Psoas muscle (tissue), 8 donors: ENCODE measurements around the gene ANGPTL1. TPM values are rescaled to one million over a fixed set of nuclear protein-coding genes. Genes with fewer than 3 reads are reported as not detected.

Experiments
- ATAC-seq, 4 donors: fragments of 200-7000 bp; cut with Tn5 transposase; one replicate each; pipeline ENCODE4 v1.9.1; 2020; ENCODE audit warnings: moderate library complexity in 3 of 4, mild to moderate bottlenecking in 2 of 4
- DNase-seq, 2 donors: peaks; one replicate each; pipeline ENCODE4 v3.0.0-alpha.2; 2020
- H3K27ac ChIP-seq: fragments of 200-600 bp; one replicate; pipeline ENCODE4 v1.8.0; 2022
- H3K27me3 ChIP-seq, 3 donors: fragments of 200-600 bp in 1 of 3; one replicate each; pipeline versions ENCODE4 v1.6.1 to v1.8.0; 2013 to 2022; ENCODE audit warnings: low read length in 2 of 3, mild to moderate bottlenecking in 2 of 3, moderate library complexity in 1 of 3; ENCODE audit not compliant: insufficient read depth in 3 of 3
- H3K36me3 ChIP-seq, 2 donors: fragments of 200-600 bp in 1 of 2; one replicate each; pipeline versions ENCODE4 v1.6.1 to v1.8.0; 2013 to 2022; ENCODE audit warnings: low read depth in 1 of 2, mild to moderate bottlenecking in 1 of 2, moderate library complexity in 1 of 2; ENCODE audit not compliant: insufficient read depth in 1 of 2
- H3K4me1 ChIP-seq: fragments of 200-600 bp; one replicate; pipeline ENCODE4 v1.8.0; 2022
- H3K4me3 ChIP-seq: fragments of 200-600 bp; one replicate; pipeline ENCODE4 v1.8.0; 2022; ENCODE audit warnings: mild to moderate bottlenecking
- H3K9me3 ChIP-seq: fragments of 200-600 bp; one replicate; pipeline ENCODE4 v1.8.0; 2022
- CTCF ChIP-seq: fragments of 200-600 bp; IDR thresholded peaks from one replicate; pipeline ENCODE4 v1.8.0; 2022; ENCODE audit warnings: antibody characterized with exemption
- WGBS, 3 donors: extraction: QIAGEN DNeasy Blood & Tissue Kit; methylation state at CpG; one replicate each; pipeline versions ENCODE4 v1.1.6 to v1.1.7; 2013; 5-methylcytosine and 5-hydroxymethylcytosine counted together
- intact Hi-C, 2 donors: fragments of 100-400 bp; cut with DNase I; formaldehyde crosslinking; loops; one replicate each; pipeline versions ENCODE4 v1.11.0 to v1.14.2; 2022
- polyA plus RNA-seq, 3 donors: library from polyadenylated mRNA; stranded (reverse); fragments of 200-250 nt; gene quantifications; one replicate each; pipeline ENCODE4 v1.2.3, GENCODE V29; 2013
- total RNA-seq, 4 donors: library from RNA; stranded (reverse); fragmentation: NEBNext Ultra II Directional in 2 of 4; extraction: Animal tissue kit (Norgen Biotek cat#: 25700) in 2 of 4; gene quantifications; one replicate each; pipeline versions ENCODE4 v1.2.1 to v1.2.4, GENCODE V29; 2021 to 2023
- donor health status: healthy with polysubstance abuse.
- donor health status: DM: no; HTN: no; CAD: no; lungs with moderate emphysema.
- donor health status: Bipolar disorder and iron deficiency.
- donor health status: healthy.
- donor health status: DM: yes; HTN: yes; CAD: no.
- donor health status: DM: no; HTN: no; CAD: no.
- donor health status: DM: no; HTN: no; CAD: no.
- donor health status: DM: yes; HTN: yes; CAD: no.

ANGPTL1 gene
- total and polyA plus RNA-seq, 7 donors: 12.9 to 52.4 (median 40.7) TPM

GRCh38 chr1:178916448-178917174, 45.7 kb upstream of the ANGPTL1 start:
- DNase-seq (no peak), ATAC-seq (no peak)
- Histone ChIP-seq H3K27ac (no peak overlapping the region), H3K4me3 (no peak overlapping the region), H3K27me3 (no peaks in the 10 kb centered on the region), H3K9me3 (no peaks in the 10 kb centered on the region), H3K36me3 (no peaks in the 10 kb centered on the region), H3K4me1 (no peaks in the 10 kb centered on the region)
- intact Hi-C loops: no loop called here
- no peak for TF ChIP-seq CTCF
- WGBS, 3 donors: 82 to 91% (median 83%) methylated on average over 5 of the region's 5 CpGs

GRCh38 chr1:178912597-178912996, 41.7 kb upstream of the ANGPTL1 start:
- 96 to 98% (median 98%) methylated on average over 2 of the region's 2 CpGs for WGBS, 3 donors
- Histone ChIP-seq H3K4me3 (no peak overlapping the region), H3K4me1 (no peaks in the 10 kb centered on the region), H3K36me3 (no peaks in the 10 kb centered on the region), H3K27me3 (no peaks in the 10 kb centered on the region), H3K27ac (no peak overlapping the region), H3K9me3 (no peaks in the 10 kb centered on the region)
- intact Hi-C loops: no loop called here
- DNase-seq: no peak
- no peak for ATAC-seq
- no peak for TF ChIP-seq CTCF

GRCh38 chr1:178910023-178910422, 39.1 kb upstream of the ANGPTL1 start:
- no peak for TF ChIP-seq CTCF
- DNase-seq (no peak), ATAC-seq (no peak)
- Histone ChIP-seq H3K36me3 (no peaks in the 10 kb centered on the region), H3K27me3 (no peaks in the 10 kb centered on the region), H3K9me3 (no peaks in the 10 kb centered on the region), H3K4me3 (no peak overlapping the region), H3K4me1 (no peaks in the 10 kb centered on the region), H3K27ac (no peak overlapping the region)
- intact Hi-C loops: no loop called here
- 97 to 100% (median 98%) methylated on average over 1 of the region's 1 CpG for WGBS, 3 donors

DNA sequence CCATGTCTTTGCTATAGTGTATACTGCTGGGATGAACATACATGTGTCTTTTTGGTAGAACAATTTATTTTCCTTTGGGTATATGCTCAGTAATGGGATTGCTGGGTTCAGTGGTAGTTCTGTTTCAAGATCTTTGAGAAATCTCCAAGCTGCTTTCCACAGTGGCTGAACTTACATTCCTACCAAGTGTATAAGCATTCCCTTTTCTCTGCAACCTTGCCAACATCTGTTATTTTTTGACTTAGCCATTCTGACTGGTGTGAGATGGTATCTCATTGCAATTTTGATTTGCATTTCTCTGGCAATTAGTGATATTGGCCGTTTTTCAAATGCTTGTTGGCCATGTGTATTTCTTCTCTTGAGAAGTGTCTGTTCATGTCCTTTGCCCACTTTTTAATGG, 37.5 kb upstream of the ANGPTL1 start:
- Histone ChIP-seq H3K4me1 (no peaks in the 10 kb centered on the region), H3K4me3 (no peak overlapping the region), H3K27me3 (no peaks in the 10 kb centered on the region), H3K27ac (no peak overlapping the region), H3K9me3 (no peaks in the 10 kb centered on the region), H3K36me3 (no peaks in the 10 kb centered on the region)
- intact Hi-C loops: no loop called here
- 43 to 81% (median 66%) methylated on average over 1 of the region's 1 CpG for WGBS, 3 donors
- DNase-seq: no peak
- no peak for ATAC-seq
- TF ChIP-seq CTCF: no peak
